Fibroblast of the aortic adventitia (primary cell): ENCODE results near the gene SOX10. TPM values are rescaled to one million over a fixed set of nuclear protein-coding genes. Genes with fewer than 3 reads are reported as not detected.

Source experiments
- DNase-seq: peaks from one replicate; pipeline ENCODE4 v3.0.0-alpha.2; 2010; ENCODE audit warnings: low read depth
- H3K4me3 ChIP-seq: 2 replicates; pipeline ENCODE4 v1.5.1; 2011; ENCODE audit warnings: low read depth, mild to moderate bottlenecking, control low read depth, low read length, moderate library complexity
- total RNA-seq: library from RNA; depleted of rRNA; stranded (reverse); fragments of >200 nt; gene quantifications from 2 replicates; pipeline ENCODE4 v1.2.3, GENCODE V29; 2012; ENCODE audit warnings: low replicate concordance
- TF ChIP-seq, protein P1 (sequence below): IDR thresholded peaks from 2 replicates; pipeline ENCODE4 v1.5.1; 2011; ENCODE audit warnings: mild to moderate bottlenecking, low read length, control low read depth, inconsistent platforms; ENCODE audit not compliant: insufficient read depth

SOX10 gene
- total RNA-seq, 1 donor, result not detected

DNA sequence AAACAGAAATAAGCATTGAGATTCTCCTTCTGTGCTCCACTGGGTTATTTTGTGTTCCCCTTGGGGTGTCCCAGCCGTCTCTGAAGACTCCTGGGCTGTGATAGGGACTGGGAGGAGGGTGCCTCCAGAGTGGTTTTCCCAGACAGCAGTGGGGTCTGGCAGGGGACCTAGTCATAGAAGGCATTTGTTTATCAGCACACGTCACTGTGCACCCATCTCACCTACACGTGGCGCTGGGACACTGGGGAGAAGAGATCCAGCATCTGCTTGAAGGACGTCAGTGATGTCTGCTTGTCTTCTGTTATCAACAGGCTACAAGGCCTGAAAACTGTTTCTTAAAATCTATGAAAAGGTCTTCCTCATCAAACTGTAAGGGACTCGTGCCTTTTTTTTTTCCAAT, 38.7 kb upstream of the SOX10 start:
- TF ChIP-seq, protein P1, sequence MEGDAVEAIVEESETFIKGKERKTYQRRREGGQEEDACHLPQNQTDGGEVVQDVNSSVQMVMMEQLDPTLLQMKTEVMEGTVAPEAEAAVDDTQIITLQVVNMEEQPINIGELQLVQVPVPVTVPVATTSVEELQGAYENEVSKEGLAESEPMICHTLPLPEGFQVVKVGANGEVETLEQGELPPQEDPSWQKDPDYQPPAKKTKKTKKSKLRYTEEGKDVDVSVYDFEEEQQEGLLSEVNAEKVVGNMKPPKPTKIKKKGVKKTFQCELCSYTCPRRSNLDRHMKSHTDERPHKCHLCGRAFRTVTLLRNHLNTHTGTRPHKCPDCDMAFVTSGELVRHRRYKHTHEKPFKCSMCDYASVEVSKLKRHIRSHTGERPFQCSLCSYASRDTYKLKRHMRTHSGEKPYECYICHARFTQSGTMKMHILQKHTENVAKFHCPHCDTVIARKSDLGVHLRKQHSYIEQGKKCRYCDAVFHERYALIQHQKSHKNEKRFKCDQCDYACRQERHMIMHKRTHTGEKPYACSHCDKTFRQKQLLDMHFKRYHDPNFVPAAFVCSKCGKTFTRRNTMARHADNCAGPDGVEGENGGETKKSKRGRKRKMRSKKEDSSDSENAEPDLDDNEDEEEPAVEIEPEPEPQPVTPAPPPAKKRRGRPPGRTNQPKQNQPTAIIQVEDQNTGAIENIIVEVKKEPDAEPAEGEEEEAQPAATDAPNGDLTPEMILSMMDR, result no peak
- DNase-seq, result no peak

DNA sequence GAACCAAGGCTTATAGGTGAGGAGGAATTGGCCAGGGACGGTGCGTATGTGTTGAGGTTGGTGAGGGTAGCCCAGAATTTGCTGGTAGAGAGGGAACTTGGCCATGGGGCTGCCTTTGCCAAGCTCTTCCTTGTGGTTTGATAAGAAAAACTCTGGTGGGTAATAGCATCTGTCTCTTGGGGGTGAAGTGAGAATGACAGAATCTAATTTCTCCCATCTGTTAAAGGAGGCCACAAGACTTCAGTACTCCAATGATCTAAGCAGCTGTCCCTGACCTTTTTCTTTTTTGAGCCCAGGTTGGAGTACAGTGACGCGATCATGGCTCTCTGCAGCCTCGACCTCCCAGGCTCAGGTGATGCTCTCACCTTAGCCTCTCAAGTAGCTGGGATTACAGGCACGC, 36.9 kb upstream of the SOX10 start:
- H3K4me3 ChIP-seq, result no peak overlapping the region
- DNase-seq, result no peak
- TF ChIP-seq, protein P1, result no peak

More for the DNA sequence above, 38.7 kb upstream of the SOX10 start:
- no peak overlapping the region for H3K4me3 ChIP-seq

DNA sequence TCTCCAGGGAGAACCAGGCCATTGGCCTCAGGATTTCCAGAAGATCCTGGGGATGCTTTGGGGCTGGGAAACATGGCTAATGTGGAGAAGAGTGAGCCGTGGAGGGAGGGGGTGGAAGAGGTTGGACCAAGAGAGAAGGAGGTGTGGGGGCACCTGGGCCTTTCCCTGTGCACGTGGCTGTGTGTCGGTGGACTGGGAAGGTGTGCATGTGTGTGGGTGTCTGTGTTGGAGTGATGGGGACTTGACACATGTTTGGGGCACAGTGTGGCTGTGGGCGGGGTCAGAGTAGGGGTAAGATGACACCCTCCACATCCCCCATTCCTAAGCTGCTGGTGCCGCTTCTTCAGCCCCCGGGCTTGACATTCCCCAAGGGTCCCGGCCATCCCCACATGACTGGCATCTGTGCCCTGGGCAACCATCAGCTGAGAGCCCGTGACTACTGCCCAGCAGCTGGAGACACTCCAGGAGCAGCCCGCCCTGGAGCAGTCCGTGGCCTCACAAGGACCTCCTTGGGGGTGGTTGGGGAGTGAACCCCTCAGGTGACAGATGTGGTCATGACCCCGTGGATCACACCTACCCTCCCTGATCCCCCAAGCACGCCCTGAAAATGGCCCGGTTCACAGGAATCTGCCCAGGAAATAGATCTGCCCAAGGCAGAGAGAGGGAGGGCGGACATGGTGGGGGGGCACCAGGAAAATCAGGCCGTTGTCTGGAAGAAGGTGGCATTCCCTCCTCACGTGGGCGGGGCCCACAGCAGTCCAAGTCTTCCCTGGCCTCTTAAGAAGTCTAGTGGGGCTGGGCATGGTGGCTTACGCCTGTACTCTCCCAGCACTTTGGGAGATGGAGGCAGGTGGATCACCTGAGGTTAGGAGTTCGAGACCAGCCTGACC, 34.8 kb upstream of the SOX10 start:
- no peak overlapping the region for H3K4me3 ChIP-seq
- no peak for DNase-seq
- TF ChIP-seq, protein P1, result no peak

DNA sequence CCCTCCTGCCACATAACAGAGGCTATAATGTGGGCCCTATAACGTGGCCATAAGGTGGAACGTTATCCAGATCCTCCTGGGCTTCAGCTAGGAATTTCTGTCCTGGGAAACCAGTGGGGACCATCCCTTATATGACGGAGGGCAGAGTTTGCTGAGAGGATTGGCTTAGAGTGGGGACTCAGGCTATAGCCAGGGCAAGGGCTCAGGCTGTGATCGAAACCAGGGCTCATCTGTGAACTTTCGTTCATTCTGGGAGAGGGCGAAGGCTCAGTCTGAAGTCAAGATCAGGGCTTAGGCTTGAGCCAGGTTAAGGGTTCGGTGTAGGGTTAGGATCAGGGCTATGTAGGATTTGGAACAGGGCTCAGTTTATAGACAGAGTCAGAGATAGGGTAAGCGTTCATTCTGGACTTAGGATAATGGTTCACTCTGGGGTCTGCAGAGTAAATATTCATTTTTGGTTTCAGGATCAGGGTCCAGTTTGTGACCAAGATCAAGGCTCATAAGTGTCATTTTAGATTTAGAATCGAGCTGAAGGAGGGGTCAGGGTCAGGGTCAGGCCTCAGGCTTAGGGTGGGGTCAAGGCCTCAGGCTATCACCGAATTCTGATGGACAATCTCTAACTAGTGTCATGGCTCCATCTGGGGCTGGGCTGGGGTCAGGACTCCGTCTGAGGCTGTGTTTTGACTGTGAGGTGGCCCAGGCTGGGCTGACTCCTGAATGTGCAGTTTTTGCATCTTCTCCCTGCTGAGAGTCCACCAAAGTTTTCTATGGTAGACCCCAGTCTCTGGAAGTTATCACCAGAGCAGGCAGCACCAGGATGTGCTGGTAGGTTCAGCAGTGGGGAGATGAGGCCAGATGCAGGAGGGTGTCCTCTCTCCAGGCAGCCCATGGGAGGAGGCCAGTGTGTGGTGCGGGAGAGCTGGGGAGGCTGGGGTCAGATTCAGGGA, 33.9 kb upstream of the SOX10 start:
- H3K4me3 ChIP-seq, result no peak overlapping the region
- no peak for DNase-seq
- TF ChIP-seq, protein P1, result no peak

DNA sequence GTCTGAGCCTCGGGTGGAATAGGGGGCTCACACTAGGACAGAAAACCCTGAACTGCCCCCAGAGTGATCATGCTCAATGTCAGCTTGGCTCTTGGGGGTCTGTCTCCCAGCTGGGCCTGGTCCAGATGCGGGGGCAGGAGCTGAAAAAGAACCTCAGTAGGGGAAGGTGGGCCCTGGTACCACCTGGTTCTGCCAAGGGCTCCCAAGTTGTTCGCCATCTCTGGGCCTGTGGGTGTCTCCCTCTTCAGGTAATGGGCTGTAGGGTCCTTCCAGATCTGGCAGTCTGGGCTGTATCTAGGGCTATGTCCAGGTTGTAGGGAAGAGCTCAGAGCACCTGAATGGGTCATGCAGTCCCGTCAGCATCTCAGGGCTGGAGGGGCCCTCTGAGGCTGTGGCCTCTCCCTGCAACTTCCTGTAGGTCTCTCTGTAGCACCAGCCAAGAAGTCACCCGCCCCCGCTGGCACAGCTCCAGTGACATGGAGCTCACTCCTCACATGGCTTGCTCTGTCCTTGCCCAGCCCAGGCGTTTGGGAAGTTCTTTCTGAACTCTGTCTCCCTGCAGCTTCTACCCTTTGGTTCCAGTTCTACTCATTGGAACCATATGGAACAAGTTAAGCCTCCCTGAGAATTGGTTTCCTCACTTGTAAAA, 33.0 kb upstream of the SOX10 start:
- peak; percentile 69 for DNase-seq
- H3K4me3 ChIP-seq, result no peak overlapping the region
- TF ChIP-seq, protein P1, result peak; percentile 14
